Measurements from ENCODE around the gene NOC4L. TPM values are rescaled to one million over a fixed set of nuclear protein-coding genes. Genes with fewer than 3 reads are reported as not detected.

The NOC4L gene
- polyA plus RNA-seq, 1 donor (not counting 4 experiments of a cell fraction or from before 2014, with no cell fraction given), result 3.7 TPM

DNA sequence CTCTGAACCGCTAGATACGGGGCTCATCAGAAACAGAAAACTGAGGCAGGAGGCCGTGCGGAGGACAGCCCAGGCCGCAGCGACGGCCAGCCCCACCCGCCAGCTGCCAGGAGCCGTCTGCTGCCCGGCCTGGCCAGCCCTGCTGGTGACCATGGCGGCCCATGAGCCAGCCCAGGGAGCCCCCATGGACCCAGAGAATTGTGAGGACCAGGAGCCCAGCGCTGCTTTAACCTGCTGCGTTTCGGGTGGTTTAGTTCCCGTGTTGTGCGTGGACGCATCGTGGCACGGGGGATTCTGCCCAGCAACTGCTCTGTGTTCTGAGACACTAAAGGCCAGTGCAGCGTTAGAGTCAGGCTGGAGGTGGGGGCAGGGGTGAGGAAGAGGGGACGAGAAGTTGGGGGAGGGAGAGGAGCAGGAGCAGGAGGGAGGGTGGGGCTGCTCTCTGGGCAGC lies 44.2 kb downstream of the NOC4L start:
- Histone ChIP-seq H3K4me2 (ENCODE audit: control insufficient read depth, extremely low read depth, insufficient read depth, low read depth, low read length) (no peak overlapping the region), H3K36me3 (ENCODE audit: control insufficient read depth in 2 of 2, extremely low read depth in 1 of 2, insufficient read depth in 2 of 2, low read length in 2 of 2) (no peaks in the 10 kb centered on the region), H3K4me1 (ENCODE audit: control insufficient read depth, extremely low read depth, insufficient read depth, low read length) (peaks cover 3% of the 10 kb centered on the region), H2AFZ (ENCODE audit: control insufficient read depth, low read length) (no peak overlapping the region), H3K9me3 (ENCODE audit: control insufficient read depth, low read depth, low read length) (peaks cover 1% of the 10 kb centered on the region), H3K27ac (ENCODE audit: control insufficient read depth, insufficient read depth, low read length) (no peak overlapping the region), H3K9ac (ENCODE audit: control insufficient read depth, extremely low read depth, insufficient read depth, low read length) (no peak overlapping the region), H3K4me3 (ENCODE audit: control insufficient read depth in 2 of 3, extremely low read depth in 1 of 3, insufficient read depth in 2 of 3, low read depth in 1 of 3, low read length in 3 of 3) (no peak overlapping the region), H3K9me1 (ENCODE audit: control insufficient read depth, extremely low read depth, insufficient read depth, low read length) (no peaks in the 10 kb centered on the region), H3K79me2 (ENCODE audit: control insufficient read depth, insufficient read depth, low read length) (no peaks in the 10 kb centered on the region), H4K20me1 (ENCODE audit: control insufficient read depth, extremely low read depth, insufficient read depth, low read length) (no peaks in the 10 kb centered on the region), H3K27me3 (ENCODE audit: control insufficient read depth, extremely low read depth, insufficient read depth, low read length) (peaks cover 5% of the 10 kb centered on the region)
- FAIRE-seq, result no peak
- dilution Hi-C loops (cut with MboI; ENCODE audit: extremely low pct_ligation_motif_present, low sequenced_read_pairs), result no loop called here
- TF ChIP-seq CTCF (optimal IDR thresholded peaks at IDR 0.05 in 1 of 3, IDR thresholded peaks at IDR 0.05 in 1 of 3, conservative IDR thresholded peaks at IDR 0.05 in 1 of 3; ENCODE audit: extremely low read depth in 1 of 3, insufficient read depth in 2 of 3, low read length in 3 of 3) (no peak), EZH2 (IDR thresholded peaks at IDR 0.05; ENCODE audit: low read length) (no peak)
- no peak for DNase-seq (ENCODE audit: low read depth, low spot score)

GRCh38 chr12:132188916-132189325 lies 44.7 kb downstream of the NOC4L start:
- no peak for DNase-seq (ENCODE audit: low read depth, low spot score)
- Histone ChIP-seq H3K27ac (ENCODE audit: control insufficient read depth, insufficient read depth, low read length) (no peak overlapping the region), H3K36me3 (ENCODE audit: control insufficient read depth in 2 of 2, extremely low read depth in 1 of 2, insufficient read depth in 2 of 2, low read length in 2 of 2) (no peaks in the 10 kb centered on the region), H4K20me1 (ENCODE audit: control insufficient read depth, extremely low read depth, insufficient read depth, low read length) (no peaks in the 10 kb centered on the region), H3K9me1 (ENCODE audit: control insufficient read depth, extremely low read depth, insufficient read depth, low read length) (no peaks in the 10 kb centered on the region), H3K4me2 (ENCODE audit: control insufficient read depth, extremely low read depth, insufficient read depth, low read depth, low read length) (peak overlapping the region; percentile 79), H3K27me3 (ENCODE audit: control insufficient read depth, extremely low read depth, insufficient read depth, low read length) (peaks cover 5% of the 10 kb centered on the region), H3K4me3 (ENCODE audit: control insufficient read depth in 2 of 3, extremely low read depth in 1 of 3, insufficient read depth in 2 of 3, low read depth in 1 of 3, low read length in 3 of 3) (peak overlapping the region; percentile 24 to 67 (median 57)), H3K9me3 (ENCODE audit: control insufficient read depth, low read depth, low read length) (peaks cover 4% of the 10 kb centered on the region), H2AFZ (ENCODE audit: control insufficient read depth, low read length) (peak overlapping the region; percentile 93), H3K4me1 (ENCODE audit: control insufficient read depth, extremely low read depth, insufficient read depth, low read length) (peaks cover 3% of the 10 kb centered on the region), H3K79me2 (ENCODE audit: control insufficient read depth, insufficient read depth, low read length) (no peaks in the 10 kb centered on the region), H3K9ac (ENCODE audit: control insufficient read depth, extremely low read depth, insufficient read depth, low read length) (peak overlapping the region; percentile 41)
- no peak for FAIRE-seq
- no peak for TF ChIP-seq CTCF (optimal IDR thresholded peaks at IDR 0.05 in 1 of 3, IDR thresholded peaks at IDR 0.05 in 1 of 3, conservative IDR thresholded peaks at IDR 0.05 in 1 of 3; ENCODE audit: extremely low read depth in 1 of 3, insufficient read depth in 2 of 3, low read length in 3 of 3)
- no peak for TF ChIP-seq EZH2 (IDR thresholded peaks at IDR 0.05; ENCODE audit: low read length)
- dilution Hi-C loops (cut with MboI; ENCODE audit: extremely low pct_ligation_motif_present, low sequenced_read_pairs), result no loop called here

All from keratinocyte (primary cell).